ENCODE data around the gene ZBTB3. TPM values are rescaled to one million over a fixed set of nuclear protein-coding genes. Genes with fewer than 3 reads are reported as not detected.
"Not testable (repeated sequence)": the region's sequence is repeated elsewhere in the genome, so short reads cannot be mapped to it uniquely, and the experiment has no call there.

The ZBTB3 gene
- polyA plus RNA-seq, 1 experiment = 3.7 TPM

DNA sequence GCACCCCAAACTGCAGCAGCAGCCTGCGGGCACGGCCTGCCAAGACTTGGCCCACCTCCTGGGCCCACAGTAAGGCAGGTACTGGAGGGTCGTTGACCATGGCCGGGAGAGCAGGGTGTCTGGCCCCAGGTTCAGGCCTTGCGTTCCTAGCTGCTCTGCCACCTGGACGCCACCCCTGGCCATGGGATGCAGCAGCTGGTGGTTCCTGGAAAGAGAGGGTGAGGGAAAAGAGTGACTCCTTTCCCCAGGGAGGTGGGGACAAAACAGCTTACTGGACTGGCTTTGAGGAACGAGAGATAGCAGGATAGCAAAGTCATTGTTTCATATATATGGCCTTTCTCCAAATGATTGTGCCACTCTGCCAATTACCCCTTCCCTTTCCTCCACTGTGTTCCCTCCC lies 48.5 kb downstream of the ZBTB3 start:
- TF ChIP-seq CTCF (IDR thresholded peaks at IDR 0.05; ENCODE audit: low read depth, low read length) = no peak
- ChIA-PET CTCF (interaction anchor here (1.1 to 2.1 kb wide), 5 partner anchors 9 to 311 kb away, joined by 3 to 14 read pairs (median 3); partner anchors contain the start of genes HNRNPUL2 and TTC9C), POLR2A (interaction anchor here (0.6 to 2.1 kb wide), 10 partner anchors 13 to 322 kb away, joined by 3 to 26 read pairs (median 5); partner anchors contain the start of genes C11orf98, CSKMT, EEF1G and HNRNPUL2)
- Histone ChIP-seq H3K4me3 (ENCODE audit: low read depth, low read length) (peak overlapping the region; percentile 76), H3K27me3 (ENCODE audit: control insufficient read depth, insufficient read depth, low read length) (no peaks in the 10 kb centered on the region), H3K9me3 (ENCODE audit: control insufficient read depth, insufficient read depth, low read length) (no peaks in the 10 kb centered on the region), H3K27ac (ENCODE audit: low read depth, low read length) (peak overlapping the region; percentile 86)
- DNase-seq (ENCODE audit: low read depth, low spot score) = no peak

GRCh38 chr11:62703921-62704320 lies 50.0 kb downstream of the ZBTB3 start:
- H3K27me3 ChIP-seq (ENCODE audit: control insufficient read depth, insufficient read depth, low read length); POLR2A ChIA-PET; H3K4me3 ChIP-seq (ENCODE audit: low read depth, low read length); H3K9me3 ChIP-seq (ENCODE audit: control insufficient read depth, insufficient read depth, low read length); DNase-seq (ENCODE audit: low read depth, low spot score); H3K27ac ChIP-seq (ENCODE audit: low read depth, low read length): not testable (repeated sequence)
- CTCF ChIA-PET = interaction anchor here (0.6 to 2.8 kb wide), 4 partner anchors 10 to 158 kb away, joined by 3 to 22 read pairs (median 4); no protein-coding TSS in a partner anchor

DNA sequence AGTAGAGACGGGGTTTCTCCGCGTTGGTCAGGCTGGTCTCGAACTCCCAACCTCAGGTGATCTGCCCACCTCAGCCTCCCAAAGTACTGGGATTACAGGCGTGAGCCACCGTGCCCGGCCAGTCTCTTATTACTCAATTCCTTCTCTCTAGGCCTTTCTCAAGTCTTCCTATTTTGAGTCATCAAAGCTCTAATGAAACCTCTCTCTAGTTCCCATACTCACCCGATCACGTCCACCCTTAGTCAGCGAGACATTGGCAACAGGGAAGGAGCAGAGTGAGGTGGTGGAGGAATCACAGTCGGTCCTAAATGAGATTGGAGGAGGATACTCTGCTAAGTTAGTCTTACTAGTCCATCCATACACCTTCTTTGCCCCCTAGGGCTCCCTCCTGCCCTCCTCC lies 51.7 kb downstream of the ZBTB3 start:
- ChIA-PET POLR2A (interaction anchor here (0.6 kb wide), 1 partner anchor 153 kb away, joined by 3 read pairs; no protein-coding TSS in a partner anchor), CTCF (interaction anchor here (2.8 kb wide), 1 partner anchor 8 kb away, joined by 22 read pairs; no protein-coding TSS in a partner anchor)
- Histone ChIP-seq H3K4me3 (ENCODE audit: low read depth, low read length) (no peak overlapping the region), H3K9me3 (ENCODE audit: control insufficient read depth, insufficient read depth, low read length) (no peaks in the 10 kb centered on the region), H3K27ac (ENCODE audit: low read depth, low read length) (no peak overlapping the region), H3K27me3 (ENCODE audit: control insufficient read depth, insufficient read depth, low read length) (no peaks in the 10 kb centered on the region)
- DNase-seq (ENCODE audit: low read depth, low spot score) = no peak
- no peak for TF ChIP-seq CTCF (IDR thresholded peaks at IDR 0.05; ENCODE audit: low read depth, low read length)

Small RNA genes within 50 kb of the gene (small RNA-seq; reads per million reads assigned to genes)
- 0.81 reads per million for gene MIR6514 (ENCODE audit: insufficient read length, low read depth)

Other genes starting within 250 kb of the ZBTB3 start
- 231 and 243 TPM in 2 replicates for gene AHNAK, start 207.4 kb downstream of the ZBTB3 start, polyA plus RNA-seq (2011; rRNA removed)
- 2,186 and 2,474 TPM in 2 replicates for gene EEF1G, start 180.3 kb downstream of the ZBTB3 start, polyA plus RNA-seq (2011; rRNA removed)
- gene TUT1, start 162.6 kb downstream of the ZBTB3 start, polyA plus RNA-seq (2011; rRNA removed) = 7.8 and 9.0 TPM in 2 replicates
- 22.9 and 36.7 TPM in 2 replicates for gene MTA2, start 152.3 kb downstream of the ZBTB3 start, polyA plus RNA-seq (2011; rRNA removed)
- gene EML3, start 141.4 kb downstream of the ZBTB3 start, polyA plus RNA-seq (2011; rRNA removed) = 17.1 and 18.6 TPM in 2 replicates
- 1.4 and 2.0 TPM in 2 replicates for gene ROM1, start 140.9 kb downstream of the ZBTB3 start, polyA plus RNA-seq (2011; rRNA removed)
- 14.5 and 20.2 TPM in 2 replicates for gene B3GAT3, start 132.2 kb downstream of the ZBTB3 start, polyA plus RNA-seq (2011; rRNA removed)
- gene GANAB, start 107.5 kb downstream of the ZBTB3 start, polyA plus RNA-seq (2011; rRNA removed) = 369 and 464 TPM in 2 replicates
- gene INTS5, start 100.9 kb downstream of the ZBTB3 start, polyA plus RNA-seq (2011; rRNA removed) = 10.6 and 12.6 TPM in 2 replicates
- 38.8 and 43.6 TPM in 2 replicates for gene C11orf98, start 89.0 kb downstream of the ZBTB3 start, polyA plus RNA-seq (2011; rRNA removed)
- gene CSKMT, start 88.8 kb downstream of the ZBTB3 start, polyA plus RNA-seq (2011; rRNA removed) = 4.6 and 4.7 TPM in 2 replicates
- gene UQCC3, start 82.5 kb downstream of the ZBTB3 start, polyA plus RNA-seq (2011; rRNA removed) = 5.4 and 6.2 TPM in 2 replicates
- gene LBHD1, start 81.9 kb downstream of the ZBTB3 start, polyA plus RNA-seq (2011; rRNA removed) = 2.4 and 3.2 TPM in 2 replicates
- gene UBXN1, start 75.1 kb downstream of the ZBTB3 start, polyA plus RNA-seq (2011; rRNA removed) = 92.8 and 100 TPM in 2 replicates
- 4.1 and 5.7 TPM in 2 replicates for gene LRRN4CL, start 64.6 kb downstream of the ZBTB3 start, polyA plus RNA-seq (2011; rRNA removed)
- 42.8 and 63.7 TPM in 2 replicates for gene BSCL2, start 46.7 kb downstream of the ZBTB3 start, polyA plus RNA-seq (2011; rRNA removed)
- 0.11 TPM in 1 of 2 replicates, not detected in the other for gene GNG3, start 46.5 kb downstream of the ZBTB3 start, polyA plus RNA-seq (2011; rRNA removed)
- gene HNRNPUL2, start 26.7 kb downstream of the ZBTB3 start, polyA plus RNA-seq (2011; rRNA removed) = 26.6 and 28.2 TPM in 2 replicates
- 32.2 and 32.5 TPM in 2 replicates for gene TTC9C, start 25.7 kb downstream of the ZBTB3 start, polyA plus RNA-seq (2011; rRNA removed)
- 213 and 215 TPM in 2 replicates for gene POLR2G, start 7.4 kb upstream of the ZBTB3 start, polyA plus RNA-seq (2011; rRNA removed)
- 8.9 and 13.4 TPM in 2 replicates for gene TAF6L, start 17.2 kb upstream of the ZBTB3 start, polyA plus RNA-seq (2011; rRNA removed)
- 51.7 and 63.8 TPM in 2 replicates for gene TMEM179B, start 33.2 kb upstream of the ZBTB3 start, polyA plus RNA-seq (2011; rRNA removed)
- 12.3 and 13.5 TPM in 2 replicates for gene TMEM223, start 37.8 kb upstream of the ZBTB3 start, polyA plus RNA-seq (2011; rRNA removed)
- gene NXF1, start 51.3 kb upstream of the ZBTB3 start, polyA plus RNA-seq (2011; rRNA removed) = 48.9 and 66.1 TPM in 2 replicates
- 51.7 and 52.1 TPM in 2 replicates for gene STX5, start 77.9 kb upstream of the ZBTB3 start, polyA plus RNA-seq (2011; rRNA removed)
- gene TEX54, start 78.7 kb upstream of the ZBTB3 start, polyA plus RNA-seq (2011; rRNA removed) = not detected in 2 replicates
- gene WDR74, start 85.4 kb upstream of the ZBTB3 start, polyA plus RNA-seq (2011; rRNA removed) = 18.0 and 21.6 TPM in 2 replicates
- 263 and 284 TPM in 2 replicates for gene SLC3A2, start 126.7 kb upstream of the ZBTB3 start, polyA plus RNA-seq (2011; rRNA removed)
- gene CHRM1, start 167.2 kb upstream of the ZBTB3 start, polyA plus RNA-seq (2011; rRNA removed) = not detected in 2 replicates
- not detected in 2 replicates for gene SLC22A6, start 230.8 kb upstream of the ZBTB3 start, polyA plus RNA-seq (2011; rRNA removed)

All from AG04450 (cell line).